Measurements from ENCODE around the gene DSCAML1.

DSCAML1 gene

DNA sequence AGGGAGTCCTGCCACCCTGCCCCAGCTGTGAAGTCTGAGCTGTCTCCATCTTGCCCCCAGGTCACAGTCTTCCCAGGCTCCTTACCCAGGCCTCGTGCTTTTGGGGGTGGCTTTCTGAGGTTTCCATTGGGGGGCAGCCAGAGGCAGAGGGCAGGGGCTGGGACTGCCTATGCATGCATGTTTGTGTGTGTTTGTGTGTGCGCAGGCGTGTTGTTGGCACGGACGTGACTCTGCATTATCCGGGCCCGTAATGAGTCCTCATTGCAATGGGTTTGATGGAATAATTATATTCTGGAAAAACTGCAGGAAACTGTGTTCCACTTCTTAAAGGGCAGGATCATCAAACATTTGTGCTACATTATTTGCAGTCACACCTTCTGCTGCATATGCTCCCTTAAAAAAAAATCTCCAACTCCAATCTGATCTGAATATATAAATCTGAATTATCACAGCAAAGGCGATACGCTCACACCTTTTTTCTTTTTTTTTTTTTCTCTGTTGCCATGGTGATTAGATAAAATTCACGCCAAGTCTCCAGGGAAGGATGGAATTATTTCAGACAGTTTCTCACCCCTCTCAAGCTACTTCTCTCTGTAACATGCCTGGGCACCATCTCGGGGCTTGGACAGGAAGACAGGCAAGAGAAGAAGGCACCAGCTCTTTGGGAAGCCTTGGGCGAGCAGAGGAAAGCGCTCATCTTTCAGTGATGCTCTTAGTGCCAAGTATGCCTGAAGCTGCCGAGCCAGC lies 45.9 kb downstream of the DSCAML1 start:
- DNase-seq: no peak

GRCh38 chr11:117750357-117750756 lies 46.7 kb downstream of the DSCAML1 start:
- no peak for DNase-seq

DNA sequence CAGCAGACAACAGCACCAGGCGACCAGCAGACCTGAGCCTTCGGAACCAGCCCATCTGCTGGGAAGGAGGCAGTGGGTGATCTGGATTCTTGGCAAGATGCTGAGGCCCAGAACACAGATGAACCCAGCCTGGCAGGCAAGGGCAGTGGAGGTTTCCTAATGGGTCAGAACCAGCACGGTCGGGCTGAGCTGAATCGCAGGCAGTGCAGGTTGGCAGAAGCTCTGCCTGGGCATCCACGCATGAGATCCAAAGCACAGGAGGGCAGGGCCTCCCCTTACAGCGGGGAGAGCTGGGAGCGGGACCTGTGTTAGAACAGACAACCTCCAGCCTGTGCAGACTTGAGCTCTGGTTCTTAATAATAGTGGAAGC lies 47.5 kb downstream of the DSCAML1 start:
- no peak for DNase-seq

GRCh38 chr11:117748771-117749540 lies 48.1 kb downstream of the DSCAML1 start:
- no peak for DNase-seq

GRCh38 chr11:117747892-117748291 lies 49.1 kb downstream of the DSCAML1 start:
- DNase-seq: no peak

DNA sequence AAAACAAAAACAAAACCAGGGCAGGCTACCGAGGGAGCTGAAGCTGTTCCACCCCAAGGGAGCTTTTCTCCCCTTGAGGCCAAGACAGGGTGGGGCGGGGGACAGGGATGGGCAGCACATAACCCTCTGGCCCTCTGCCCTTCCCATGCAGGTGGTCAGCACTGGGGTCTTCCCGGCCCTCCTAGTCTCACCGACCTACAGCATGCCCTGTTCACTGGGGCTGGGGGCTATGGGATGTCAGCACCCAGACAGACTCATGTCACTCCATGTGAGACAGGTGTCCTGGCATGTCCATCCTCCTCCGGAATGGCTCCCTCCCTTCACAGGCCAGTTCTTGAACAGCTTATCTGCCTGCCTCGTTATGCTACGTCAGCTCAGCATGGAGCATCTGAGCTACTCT lies 51.7 kb downstream of the DSCAML1 start:
- no peak for DNase-seq

DNA sequence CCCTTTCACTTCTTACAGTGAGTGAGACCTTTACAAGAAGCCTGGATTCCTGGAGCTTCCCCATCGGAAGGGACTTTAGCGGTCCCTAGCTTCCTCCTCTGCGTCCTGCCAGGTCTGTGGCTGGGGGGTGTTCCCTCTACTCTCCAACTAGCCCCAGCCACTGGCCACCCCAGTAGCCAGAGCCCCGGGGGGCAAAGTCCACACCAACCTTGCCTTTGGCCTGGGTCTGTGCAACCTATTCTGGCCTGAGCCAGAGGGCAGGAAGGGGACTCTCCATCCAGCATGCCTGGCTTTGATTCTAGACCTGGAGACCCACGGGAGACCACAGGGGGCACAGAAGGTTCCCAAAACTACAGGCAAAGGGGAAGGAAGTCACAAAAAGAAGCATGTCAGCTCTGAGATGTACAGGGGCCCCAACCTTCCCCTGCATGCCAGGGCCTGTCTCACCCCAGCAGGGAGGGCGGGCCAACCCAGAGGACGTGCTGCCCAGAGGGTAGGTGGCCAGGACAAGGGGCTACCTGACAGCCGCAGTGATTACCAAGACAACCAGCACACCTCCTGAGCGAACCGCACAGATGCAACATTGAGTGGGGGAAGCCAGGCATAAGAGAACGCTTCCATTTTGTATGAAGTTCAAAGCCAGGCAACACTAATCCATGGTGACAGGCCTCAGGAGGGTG lies 52.4 kb downstream of the DSCAML1 start:
- DNase-seq: no peak

- no peak for DNase-seq
Measured at GRCh38 chr11:117743121-117743815, 53.7 kb downstream of the DSCAML1 start.

DNA sequence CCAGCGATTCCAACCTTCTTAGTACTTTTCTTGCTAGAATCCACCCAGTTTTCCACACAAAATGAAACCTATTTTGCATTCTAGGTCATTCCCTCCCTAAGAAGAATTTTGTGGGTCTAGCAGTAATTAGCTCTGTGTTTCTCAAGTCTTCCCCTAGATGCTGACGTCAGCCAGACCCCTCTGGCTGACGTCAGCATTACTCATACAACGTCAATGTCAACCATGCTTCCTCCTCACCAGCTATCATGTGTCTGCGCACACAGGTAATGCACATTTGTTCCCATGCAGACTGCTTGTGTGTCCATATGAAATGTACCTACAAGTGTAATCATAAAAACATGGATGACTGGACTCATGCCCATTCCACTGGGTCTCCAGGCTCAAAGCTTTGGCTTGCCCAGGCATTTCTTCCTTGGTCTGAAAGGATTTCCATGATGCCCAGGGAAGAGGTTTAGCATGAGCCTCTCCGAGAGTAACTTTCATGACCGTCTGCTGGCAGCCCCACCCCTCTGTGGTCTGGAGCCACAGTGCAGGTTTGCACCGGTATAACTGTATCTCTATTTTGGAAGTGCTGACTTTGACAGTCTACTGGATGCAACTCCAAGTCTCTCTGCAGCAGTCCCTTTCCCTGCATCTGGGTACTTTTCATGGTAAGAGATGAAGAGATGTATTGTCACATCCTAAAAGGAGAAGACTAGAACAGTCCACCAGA lies 58.6 kb downstream of the DSCAML1 start:
- DNase-seq: no peak

GRCh38 chr11:117735350-117735977 lies 61.6 kb downstream of the DSCAML1 start:
- DNase-seq: no peak

GRCh38 chr11:117734601-117735024 lies 62.4 kb downstream of the DSCAML1 start:
- no peak for DNase-seq

GRCh38 chr11:117733316-117733715 lies 63.7 kb downstream of the DSCAML1 start:
- DNase-seq: no peak

- no peak for DNase-seq
Measured at GRCh38 chr11:117731722-117732290, 65.2 kb downstream of the DSCAML1 start.

- peak; percentile 42 for DNase-seq
Measured at GRCh38 chr11:117730208-117730800, 66.7 kb downstream of the DSCAML1 start.

GRCh38 chr11:117725048-117725734 lies 71.8 kb downstream of the DSCAML1 start:
- no peak for DNase-seq

DNA sequence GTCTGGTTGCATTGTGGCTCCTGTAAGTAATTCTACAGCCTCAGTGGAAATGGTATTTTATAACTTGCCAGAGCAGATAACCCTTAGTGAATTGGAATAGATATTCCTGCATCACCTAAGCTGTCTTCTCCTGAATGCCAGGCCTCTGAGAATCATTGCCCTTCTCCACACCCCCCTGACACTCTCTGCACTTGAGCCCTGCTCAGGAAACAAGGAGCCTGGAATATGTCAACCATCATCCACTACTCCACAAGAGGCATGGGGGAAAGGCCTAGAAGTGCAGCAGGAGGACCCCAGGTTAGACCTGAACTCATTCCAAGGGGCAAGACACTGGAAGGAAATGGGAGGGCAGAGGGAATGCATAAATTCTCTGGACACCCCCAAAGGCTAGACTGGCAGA lies 72.4 kb downstream of the DSCAML1 start:
- no peak for DNase-seq

- no peak for DNase-seq
Measured at GRCh38 chr11:117724104-117724503, 72.9 kb downstream of the DSCAML1 start.

DNA sequence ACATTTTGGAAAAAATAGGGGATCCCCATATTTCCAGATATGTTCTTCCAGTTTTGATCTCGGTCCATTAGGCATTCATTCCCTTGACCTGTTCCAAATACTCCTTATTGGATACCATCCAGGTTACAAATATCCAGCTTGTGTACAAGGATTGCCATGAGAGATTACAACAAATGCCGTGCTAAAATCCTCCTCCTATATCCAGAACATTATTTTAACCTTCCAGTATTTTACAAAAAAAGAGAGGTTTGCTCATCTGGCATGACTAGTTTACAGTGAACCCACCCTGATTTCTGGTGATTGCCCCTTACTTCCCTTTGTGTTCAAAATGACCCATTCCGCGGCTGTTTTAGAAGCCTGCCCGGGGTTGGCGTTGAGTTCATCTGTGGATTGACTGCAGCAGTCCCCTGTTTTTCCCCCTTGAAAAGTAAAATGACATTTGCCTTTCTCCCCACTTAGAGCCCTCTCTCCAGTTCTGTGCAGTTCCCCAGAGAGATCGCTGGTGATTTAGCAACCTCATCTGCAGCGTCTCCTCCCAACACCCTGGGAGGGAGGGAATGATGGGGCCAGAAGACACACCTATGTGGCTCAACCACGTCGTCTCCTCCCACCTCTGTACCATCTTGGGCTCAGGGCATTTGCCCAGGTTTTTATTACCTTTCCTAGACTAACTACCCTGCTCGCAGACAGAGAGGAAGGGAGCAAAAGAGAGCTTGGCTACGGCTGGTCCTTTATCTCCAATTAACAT lies 73.6 kb downstream of the DSCAML1 start:
- no peak for DNase-seq

- no peak for DNase-seq
Measured at GRCh38 chr11:117722082-117722481, 74.9 kb downstream of the DSCAML1 start.
